DOHH2 (cell line): Measurements from ENCODE around the gene SPACA6.

ENCODE experiments used
- H3F3A ChIP-seq: fragments of 200-600 bp; sonication (generic), shearing (Covaris generic); 2 replicates; pipeline ENCODE4 v1.6.0; 2016; ENCODE audit warnings: antibody characterized with exemption, mild to moderate bottlenecking; ENCODE audit not compliant: control insufficient read depth, insufficient read depth
- H3K27ac ChIP-seq: fragments of 200-600 bp; sonication (generic); 2 replicates; pipeline ENCODE4 v1.5.1; 2014; ENCODE audit warnings: low read depth, mild to moderate bottlenecking, low read length, moderate library complexity
- H3K27me3 ChIP-seq: fragments of 200-600 bp; sonication (generic); 2 replicates; pipeline ENCODE4 v1.6.1; 2014; ENCODE audit warnings: mild to moderate bottlenecking, low read length, mixed read lengths; ENCODE audit not compliant: control insufficient read depth
- H3K36me3 ChIP-seq: fragments of 200-600 bp; sonication (generic); 2 replicates; pipeline ENCODE4 v1.6.1; 2014; ENCODE audit warnings: mild to moderate bottlenecking, low read length, moderate library complexity, mixed read lengths; ENCODE audit not compliant: control insufficient read depth
- H3K4me1 ChIP-seq: fragments of 200-600 bp; sonication (generic); 2 replicates; pipeline ENCODE4 v1.6.1; 2014; ENCODE audit warnings: mild to moderate bottlenecking, low read length, mixed read lengths; ENCODE audit not compliant: control insufficient read depth
- H3K4me2 ChIP-seq: fragments of 200-600 bp; sonication (generic); 2 replicates; pipeline ENCODE4 v1.6.0; 2014; ENCODE audit warnings: mild to moderate bottlenecking, low read length, moderate library complexity
- H3K4me3 ChIP-seq: fragments of 200-600 bp; sonication (generic); 2 replicates; pipeline ENCODE4 v1.5.1; 2014; ENCODE audit warnings: mild to moderate bottlenecking, low read length, mixed read lengths
- H3K79me2 ChIP-seq: fragments of 200-600 bp; sonication (generic); 2 replicates; pipeline ENCODE4 v1.6.1; 2014; ENCODE audit warnings: mild to moderate bottlenecking, low read length, mixed read lengths; ENCODE audit not compliant: control insufficient read depth
- H3K9me2 ChIP-seq: fragments of 200-600 bp; sonication (generic); replicated peaks from 2 replicates; pipeline ENCODE4 v1.6.1; 2014; ENCODE audit warnings: mild to moderate bottlenecking, low read length, mixed read lengths; ENCODE audit not compliant: control insufficient read depth
- H3K9me3 ChIP-seq: fragments of 200-600 bp; sonication (generic); 2 replicates; pipeline ENCODE4 v1.6.1; 2014; ENCODE audit warnings: antibody characterized with exemption, low read length, mixed read lengths; ENCODE audit not compliant: control insufficient read depth, insufficient read depth
- H4K20me1 ChIP-seq: fragments of 200-600 bp; sonication (generic); 2 replicates; pipeline ENCODE4 v1.6.0; 2014; ENCODE audit warnings: low read depth, mild to moderate bottlenecking, antibody characterized with exemption, low read length, moderate library complexity; ENCODE audit not compliant: control insufficient read depth, insufficient read depth
- EZH2phosphoT487 ChIP-seq: fragments of 200-600 bp; sonication (generic); IDR thresholded peaks from 2 replicates; pipeline ENCODE4 v1.6.1; 2017; ENCODE audit warnings: borderline replicate concordance, mild to moderate bottlenecking, antibody characterized with exemption, low read length, moderate library complexity, mixed read lengths
- TF ChIP-seq, protein P1 (sequence below): fragments of 200-600 bp; sonication (generic); IDR thresholded peaks from one replicate; pipeline ENCODE4 v1.5.1; 2014; ENCODE audit warnings: antibody characterized with exemption, mild to moderate bottlenecking, low read depth, low read length; ENCODE audit not compliant: poor library complexity, severe bottlenecking

SPACA6 gene

DNA sequence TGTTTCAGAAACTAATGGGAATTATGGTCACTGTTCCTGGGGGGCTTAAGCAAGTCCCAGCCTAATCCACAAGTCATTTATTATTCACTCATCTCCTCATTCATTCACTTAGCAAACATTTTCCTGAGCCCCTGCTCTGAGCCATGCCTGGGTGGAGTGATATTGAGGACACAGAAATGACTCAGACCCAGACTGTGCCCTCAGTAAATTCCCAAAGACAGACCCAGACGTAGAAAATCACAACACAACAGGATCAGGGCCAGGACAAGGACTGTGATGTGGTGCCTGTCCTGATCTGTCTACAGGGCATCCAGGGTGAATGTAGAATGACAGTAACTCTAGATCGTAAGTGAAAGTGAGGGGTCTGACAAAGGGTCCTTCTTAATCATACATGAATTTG lies 7.0 kb upstream of the SPACA6 start:
- H3K4me2 ChIP-seq = no peak overlapping the region

DNA sequence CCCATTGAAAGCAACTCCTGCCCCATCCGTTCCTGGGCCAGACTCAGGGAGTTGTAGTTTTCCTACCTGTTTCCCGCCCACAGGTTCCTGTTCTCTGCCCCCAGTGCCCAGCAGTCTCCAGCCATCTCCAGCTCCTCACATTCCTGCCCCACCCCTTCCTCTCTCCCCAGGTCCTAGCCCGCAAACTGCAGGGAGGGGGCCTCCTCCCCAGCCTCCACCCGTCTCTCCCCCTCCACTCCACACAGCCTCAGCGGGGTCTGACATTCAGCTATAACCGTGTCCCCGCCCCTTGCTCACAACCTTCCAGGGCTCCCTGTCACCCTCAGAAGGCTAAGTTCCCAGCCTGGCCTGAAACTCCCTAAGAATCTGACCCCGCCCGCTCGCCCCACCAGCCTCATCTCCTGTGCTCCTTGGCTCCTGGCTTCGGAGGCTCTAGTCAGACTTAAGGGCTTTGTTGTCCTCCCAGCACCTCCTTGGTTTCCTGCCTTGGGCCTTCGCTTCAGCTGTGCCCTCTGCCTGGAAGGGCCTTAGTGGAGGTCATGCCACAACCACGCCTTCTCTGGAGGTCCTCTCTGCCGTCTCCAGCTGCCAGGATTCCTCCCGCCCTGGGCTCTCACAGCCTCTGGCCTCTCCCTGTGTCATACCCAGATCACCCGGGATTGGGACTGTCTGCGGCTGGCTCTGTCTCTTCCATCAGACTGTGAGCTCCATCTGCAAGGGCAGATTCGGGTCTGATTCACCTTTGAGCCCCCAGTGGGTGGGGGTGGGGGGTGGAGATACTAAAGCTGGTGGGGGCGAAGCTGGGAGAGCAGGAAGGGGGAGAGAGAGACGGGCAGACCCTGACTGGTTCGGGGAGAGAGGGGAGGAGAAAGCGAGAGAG lies 5.1 kb upstream of the SPACA6 start:
- Histone ChIP-seq H3K4me3 (peak overlapping the region; percentile 79), H3K36me3 (no peaks in the 10 kb centered on the region), H3K4me1 (peaks cover 28% of the 10 kb centered on the region), H3K27me3 (peaks cover 11% of the 10 kb centered on the region), H3K9me2 (no peaks in the 10 kb centered on the region), H3K4me2 (peak overlapping the region; percentile 90), H3K27ac (no peak overlapping the region), H3F3A (no peaks in the 10 kb centered on the region), H3K9me3 (peaks cover 14% of the 10 kb centered on the region), H3K79me2 (no peaks in the 10 kb centered on the region), H4K20me1 (no peaks in the 10 kb centered on the region)
- TF ChIP-seq EZH2phosphoT487 = no peak
- TF ChIP-seq, protein P1, sequence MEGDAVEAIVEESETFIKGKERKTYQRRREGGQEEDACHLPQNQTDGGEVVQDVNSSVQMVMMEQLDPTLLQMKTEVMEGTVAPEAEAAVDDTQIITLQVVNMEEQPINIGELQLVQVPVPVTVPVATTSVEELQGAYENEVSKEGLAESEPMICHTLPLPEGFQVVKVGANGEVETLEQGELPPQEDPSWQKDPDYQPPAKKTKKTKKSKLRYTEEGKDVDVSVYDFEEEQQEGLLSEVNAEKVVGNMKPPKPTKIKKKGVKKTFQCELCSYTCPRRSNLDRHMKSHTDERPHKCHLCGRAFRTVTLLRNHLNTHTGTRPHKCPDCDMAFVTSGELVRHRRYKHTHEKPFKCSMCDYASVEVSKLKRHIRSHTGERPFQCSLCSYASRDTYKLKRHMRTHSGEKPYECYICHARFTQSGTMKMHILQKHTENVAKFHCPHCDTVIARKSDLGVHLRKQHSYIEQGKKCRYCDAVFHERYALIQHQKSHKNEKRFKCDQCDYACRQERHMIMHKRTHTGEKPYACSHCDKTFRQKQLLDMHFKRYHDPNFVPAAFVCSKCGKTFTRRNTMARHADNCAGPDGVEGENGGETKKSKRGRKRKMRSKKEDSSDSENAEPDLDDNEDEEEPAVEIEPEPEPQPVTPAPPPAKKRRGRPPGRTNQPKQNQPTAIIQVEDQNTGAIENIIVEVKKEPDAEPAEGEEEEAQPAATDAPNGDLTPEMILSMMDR = no peak

More for the DNA sequence above, 7.0 kb upstream of the SPACA6 start:
- H3K36me3 ChIP-seq = no peaks in the 10 kb centered on the region
- H3F3A ChIP-seq = no peaks in the 10 kb centered on the region
- no peaks in the 10 kb centered on the region for H4K20me1 ChIP-seq
- no peaks in the 10 kb centered on the region for H3K79me2 ChIP-seq
- peaks cover 24% of the 10 kb centered on the region for H3K4me1 ChIP-seq
- H3K9me3 ChIP-seq = peaks cover 19% of the 10 kb centered on the region
- no peak for TF ChIP-seq EZH2phosphoT487
- TF ChIP-seq, protein P1 = no peak
- no peaks in the 10 kb centered on the region for H3K9me2 ChIP-seq
- H3K4me3 ChIP-seq = no peak overlapping the region
- H3K27me3 ChIP-seq = peaks cover 11% of the 10 kb centered on the region
- no peak overlapping the region for H3K27ac ChIP-seq

DNA sequence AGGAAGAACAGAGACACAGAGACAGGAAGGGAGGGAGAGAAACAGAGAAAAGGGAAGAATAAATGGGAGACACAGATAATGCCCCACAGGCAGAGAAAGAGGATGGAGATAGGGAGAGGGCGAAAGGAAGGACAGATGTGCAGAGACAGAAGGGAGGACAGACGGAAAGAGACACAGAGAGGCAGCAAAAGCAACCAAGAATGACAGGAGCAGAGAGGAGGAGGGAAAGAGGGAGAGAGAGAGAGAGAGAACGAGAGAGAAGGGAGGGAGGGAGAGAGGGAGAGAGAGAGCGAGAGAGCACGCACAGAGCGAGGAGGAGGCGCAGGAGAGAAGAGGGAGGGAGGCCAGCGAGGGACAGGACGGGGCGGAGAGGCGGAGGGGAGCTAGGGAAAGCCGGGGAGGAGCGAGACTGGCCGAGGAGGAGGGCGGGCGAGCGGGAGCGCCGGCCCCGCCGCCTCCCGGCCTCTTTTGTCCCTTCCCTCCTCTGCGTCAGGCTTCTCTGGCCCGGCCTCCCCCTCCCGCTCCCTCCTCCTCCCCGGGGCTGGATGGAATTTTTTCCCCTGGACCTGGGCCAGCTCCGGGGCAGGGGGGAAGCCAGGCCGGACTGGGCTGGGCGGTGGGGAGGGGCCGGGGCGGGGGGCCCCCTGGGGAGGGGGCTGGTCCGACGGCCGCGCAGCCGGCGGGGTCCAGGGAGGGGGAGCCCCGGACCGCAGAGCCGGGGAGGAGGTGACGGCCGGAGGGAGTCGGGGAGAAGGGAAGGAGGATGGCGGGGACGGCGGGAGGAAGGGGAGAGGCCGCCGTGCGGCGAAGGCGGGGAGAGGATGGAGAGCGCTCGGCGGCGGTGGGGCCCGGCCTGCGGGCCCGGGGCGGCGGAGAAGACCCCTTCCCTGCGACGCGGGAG lies 4.2 kb upstream of the SPACA6 start:
- Histone ChIP-seq H3K4me3 (peak overlapping the region; percentile 79), H4K20me1 (no peaks in the 10 kb centered on the region), H3K27ac (no peak overlapping the region), H3K36me3 (no peaks in the 10 kb centered on the region), H3K79me2 (no peaks in the 10 kb centered on the region), H3K4me2 (peak overlapping the region; percentile 90), H3K4me1 (peaks cover 28% of the 10 kb centered on the region), H3K27me3 (peaks cover 11% of the 10 kb centered on the region), H3K9me2 (no peaks in the 10 kb centered on the region), H3K9me3 (peaks cover 14% of the 10 kb centered on the region), H3F3A (no peaks in the 10 kb centered on the region)
- no peak for TF ChIP-seq EZH2phosphoT487
- TF ChIP-seq, protein P1 = no peak
